Measurements from ENCODE around the gene BLOC1S4. TPM values are rescaled to one million over a fixed set of nuclear protein-coding genes. Genes with fewer than 3 reads are reported as not detected.
"Not testable (repeated sequence)": the region's sequence is repeated elsewhere in the genome, so short reads cannot be mapped to it uniquely, and the experiment has no call there.

Gene BLOC1S4
- total RNA-seq, 1 donor: 7.0 TPM

DNA sequence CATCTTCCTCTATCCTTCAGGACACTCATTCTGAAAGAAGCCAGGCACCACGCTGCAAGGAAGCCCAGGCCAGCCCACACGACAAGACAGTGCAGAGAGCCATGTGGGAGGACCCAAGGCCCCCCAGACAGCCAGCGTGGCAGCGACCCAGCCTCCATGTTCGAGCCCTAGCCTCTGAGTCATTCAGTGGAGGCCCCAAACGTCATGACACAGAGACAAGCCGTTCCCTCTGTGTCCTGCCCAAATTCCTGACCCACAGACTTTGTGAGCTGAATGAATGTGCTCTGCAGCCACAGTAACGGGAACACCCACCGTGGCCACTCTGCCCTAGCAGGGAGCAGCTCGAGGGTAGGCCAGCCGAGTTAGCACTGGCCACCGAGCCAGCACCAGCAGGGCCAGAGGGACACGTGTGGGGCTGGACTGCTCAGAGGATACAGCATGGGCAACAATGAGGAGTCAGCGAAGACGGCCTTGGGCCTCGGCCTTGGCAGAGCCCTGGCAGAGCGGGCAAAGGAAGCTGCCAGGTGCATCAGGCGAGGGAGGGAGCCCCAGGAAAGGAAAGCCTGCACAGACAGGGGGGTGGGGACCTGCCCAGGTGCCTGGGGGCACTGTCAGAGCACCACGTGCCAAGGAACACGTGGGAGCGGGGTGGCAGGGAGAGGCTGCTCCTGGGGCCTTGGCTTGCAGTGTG, 8.6 kb downstream of the BLOC1S4 start:
- TF ChIP-seq, protein P1, sequence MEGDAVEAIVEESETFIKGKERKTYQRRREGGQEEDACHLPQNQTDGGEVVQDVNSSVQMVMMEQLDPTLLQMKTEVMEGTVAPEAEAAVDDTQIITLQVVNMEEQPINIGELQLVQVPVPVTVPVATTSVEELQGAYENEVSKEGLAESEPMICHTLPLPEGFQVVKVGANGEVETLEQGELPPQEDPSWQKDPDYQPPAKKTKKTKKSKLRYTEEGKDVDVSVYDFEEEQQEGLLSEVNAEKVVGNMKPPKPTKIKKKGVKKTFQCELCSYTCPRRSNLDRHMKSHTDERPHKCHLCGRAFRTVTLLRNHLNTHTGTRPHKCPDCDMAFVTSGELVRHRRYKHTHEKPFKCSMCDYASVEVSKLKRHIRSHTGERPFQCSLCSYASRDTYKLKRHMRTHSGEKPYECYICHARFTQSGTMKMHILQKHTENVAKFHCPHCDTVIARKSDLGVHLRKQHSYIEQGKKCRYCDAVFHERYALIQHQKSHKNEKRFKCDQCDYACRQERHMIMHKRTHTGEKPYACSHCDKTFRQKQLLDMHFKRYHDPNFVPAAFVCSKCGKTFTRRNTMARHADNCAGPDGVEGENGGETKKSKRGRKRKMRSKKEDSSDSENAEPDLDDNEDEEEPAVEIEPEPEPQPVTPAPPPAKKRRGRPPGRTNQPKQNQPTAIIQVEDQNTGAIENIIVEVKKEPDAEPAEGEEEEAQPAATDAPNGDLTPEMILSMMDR (IDR thresholded peaks at IDR 0.05; ENCODE audit: insufficient read depth, low read length): no peak
- DNase-seq (ENCODE audit: low read depth): no peak
- H3K4me3 ChIP-seq (ENCODE audit: low read depth, low read length): no peak overlapping the region

DNA sequence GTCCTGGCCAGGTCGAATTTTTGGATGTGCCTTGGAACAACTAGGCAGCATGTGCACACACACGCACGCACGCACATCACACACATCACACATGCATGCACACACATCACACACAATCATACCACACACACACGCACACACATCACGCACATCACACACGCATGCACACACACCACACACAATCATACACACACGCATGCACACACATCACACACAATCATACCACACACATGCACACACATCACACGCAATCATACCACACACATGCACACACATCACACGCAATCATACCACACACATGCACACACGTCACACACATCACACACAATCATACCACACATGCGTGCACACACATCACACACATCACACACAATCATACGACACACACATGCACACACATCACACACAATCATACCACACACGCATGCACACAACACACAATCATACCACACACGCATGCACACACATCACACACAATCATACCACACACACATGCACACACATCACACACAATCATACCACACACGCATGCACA, 9.5 kb downstream of the BLOC1S4 start:
- DNase-seq (ENCODE audit: low read depth); H3K4me3 ChIP-seq (ENCODE audit: low read depth, low read length): not testable (repeated sequence)

DNA sequence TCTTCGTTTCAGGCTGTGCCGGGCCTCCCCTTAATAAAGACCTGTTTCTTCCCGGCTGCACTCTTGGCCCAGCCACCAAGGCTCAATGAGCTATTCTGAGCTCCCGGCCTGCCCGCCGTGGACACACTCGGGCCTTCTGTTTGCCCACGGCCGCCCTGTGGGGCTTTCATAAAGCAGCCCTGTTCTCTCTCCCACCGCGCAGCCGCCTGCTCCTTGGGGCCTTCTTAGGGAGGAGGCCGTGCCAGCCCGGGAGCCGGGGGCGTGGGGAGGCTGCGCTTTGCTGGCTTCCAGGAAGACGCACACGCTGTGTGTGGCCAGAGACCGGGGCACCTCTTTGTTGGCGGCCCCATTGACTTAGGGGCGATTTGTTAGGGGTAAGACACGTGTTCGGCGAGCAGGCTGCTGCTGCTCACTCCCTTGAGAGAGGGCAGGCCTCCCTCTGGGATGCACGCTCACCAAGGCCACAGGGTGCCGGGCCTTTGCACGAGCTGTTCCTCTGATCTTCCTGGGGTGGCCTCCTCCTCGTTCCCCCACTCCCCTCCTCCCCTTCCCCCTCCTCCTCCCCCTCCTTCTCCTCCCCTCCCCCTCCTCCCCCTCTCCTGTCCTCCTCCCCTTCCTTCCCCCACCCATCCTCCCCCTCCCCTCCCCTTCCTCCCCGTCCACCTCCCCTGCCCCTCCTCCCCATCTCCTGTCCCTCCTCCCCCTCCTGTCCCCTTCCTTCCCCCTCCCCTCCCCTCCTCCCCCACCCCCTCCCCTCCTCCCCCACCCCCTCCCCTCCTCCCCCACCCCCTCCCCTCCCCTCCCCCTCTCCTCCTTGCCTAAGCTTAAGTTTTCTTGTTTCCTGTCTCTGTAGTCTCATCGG, 11.3 kb downstream of the BLOC1S4 start:
- TF ChIP-seq, protein P1 (IDR thresholded peaks at IDR 0.05; ENCODE audit: insufficient read depth, low read length): no peak
- peak; percentile 46 for DNase-seq (ENCODE audit: low read depth)
- H3K4me3 ChIP-seq (ENCODE audit: low read depth, low read length): no peak overlapping the region

DNA sequence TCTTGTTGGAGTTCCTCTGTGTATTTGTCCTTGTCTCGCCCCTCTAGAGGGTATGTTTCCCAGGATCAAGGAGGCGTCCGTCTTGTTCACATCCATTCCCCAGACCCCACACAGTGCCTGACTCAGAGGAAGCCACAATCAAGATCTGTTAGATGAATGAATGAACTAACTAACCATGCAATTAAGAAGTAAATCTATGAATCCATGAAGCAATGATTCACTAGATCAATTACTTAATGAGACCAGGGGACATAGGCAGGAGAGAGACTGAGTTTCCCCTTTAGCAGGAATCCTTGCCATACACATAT, 11.9 kb downstream of the BLOC1S4 start:
- TF ChIP-seq, protein P1 (IDR thresholded peaks at IDR 0.05; ENCODE audit: insufficient read depth, low read length): no peak
- H3K4me3 ChIP-seq (ENCODE audit: low read depth, low read length): no peak overlapping the region
- DNase-seq (ENCODE audit: low read depth): no peak

DNA sequence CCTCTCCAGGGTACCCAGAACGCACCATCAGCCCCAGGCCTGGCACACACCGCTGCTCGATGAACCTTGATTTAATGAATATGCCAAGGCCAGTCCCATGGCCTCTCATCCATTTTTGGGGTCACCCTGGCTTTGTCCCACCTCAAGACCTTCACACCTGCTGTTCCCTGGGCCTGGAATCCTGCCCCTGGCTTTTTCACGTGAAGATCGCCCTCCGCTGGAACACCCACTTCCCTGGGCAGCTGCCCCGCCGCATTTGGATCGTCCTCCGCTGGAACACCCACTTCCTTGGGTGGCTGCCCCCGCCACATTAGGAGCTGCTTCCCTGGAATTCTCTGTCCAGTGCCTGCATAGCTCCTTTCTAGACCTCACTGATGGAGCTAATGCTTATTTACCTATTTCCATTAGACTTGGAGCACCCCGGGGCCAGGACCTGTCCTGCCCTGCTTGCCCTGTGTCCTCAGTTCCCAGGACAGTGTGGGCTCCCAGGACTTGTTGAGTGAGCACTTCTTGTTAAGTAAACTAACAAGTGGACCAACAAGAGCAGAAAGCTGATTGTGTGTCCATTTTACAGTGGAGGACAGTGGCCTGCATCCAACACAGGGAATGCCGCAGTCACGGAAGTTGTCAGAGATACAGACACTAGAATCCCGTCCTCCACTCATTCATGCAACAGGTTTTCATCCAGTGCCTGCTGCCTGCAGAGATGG, 12.5 kb downstream of the BLOC1S4 start:
- DNase-seq (ENCODE audit: low read depth): no peak
- no peak overlapping the region for H3K4me3 ChIP-seq (ENCODE audit: low read depth, low read length)
- TF ChIP-seq, protein P1 (IDR thresholded peaks at IDR 0.05; ENCODE audit: insufficient read depth, low read length): no peak

DNA sequence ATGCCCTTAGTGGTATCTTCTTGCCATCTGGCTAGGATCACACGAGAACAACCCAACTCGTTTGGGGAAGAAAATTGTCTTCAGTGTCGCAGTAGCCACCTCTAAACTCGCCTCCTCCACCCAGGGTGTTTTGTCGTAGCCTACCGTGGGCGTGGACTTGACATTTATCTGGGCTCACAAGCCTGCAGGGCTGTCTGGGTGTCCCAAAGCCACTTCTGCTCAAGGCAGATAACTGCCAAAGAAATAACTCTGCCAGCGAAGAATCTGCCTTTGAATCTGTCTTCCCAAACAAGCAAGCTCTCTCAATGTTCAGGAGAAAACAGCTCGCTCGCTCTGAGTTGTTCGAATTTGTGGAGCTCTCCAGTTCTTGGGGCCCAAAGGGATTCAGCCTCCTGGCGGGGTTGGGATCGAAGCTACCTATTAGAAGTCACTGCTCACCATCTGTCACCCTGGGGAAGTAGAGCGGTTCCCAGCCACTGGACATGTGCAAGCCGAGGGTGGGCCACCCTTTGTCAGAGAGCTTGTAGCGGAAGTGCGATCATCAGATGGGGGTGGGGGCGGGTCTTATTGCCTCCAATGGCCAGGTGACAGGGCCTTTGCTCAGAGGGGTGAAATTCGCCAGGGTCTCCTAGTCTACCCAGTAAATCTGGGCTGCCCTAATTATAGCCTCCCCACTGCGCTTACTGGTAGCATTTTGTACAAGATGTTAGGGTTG, 14.8 kb downstream of the BLOC1S4 start:
- TF ChIP-seq, protein P1 (IDR thresholded peaks at IDR 0.05; ENCODE audit: insufficient read depth, low read length): no peak
- DNase-seq (ENCODE audit: low read depth): no peak

More for the DNA sequence above, 14.8 kb downstream of the BLOC1S4 start:
- H3K4me3 ChIP-seq (ENCODE audit: low read depth, low read length): no peak overlapping the region
